Measurements from ENCODE around the gene TPST2. TPM values are rescaled to one million over a fixed set of nuclear protein-coding genes. Genes with fewer than 3 reads are reported as not detected.
A peak's percentile ranks its signal among the peaks of the same experiment; 100 is the strongest.

Gene TPST2
- total RNA-seq, 2 experiments from 2014 or later, result 30.7 to 33.6 TPM

DNA sequence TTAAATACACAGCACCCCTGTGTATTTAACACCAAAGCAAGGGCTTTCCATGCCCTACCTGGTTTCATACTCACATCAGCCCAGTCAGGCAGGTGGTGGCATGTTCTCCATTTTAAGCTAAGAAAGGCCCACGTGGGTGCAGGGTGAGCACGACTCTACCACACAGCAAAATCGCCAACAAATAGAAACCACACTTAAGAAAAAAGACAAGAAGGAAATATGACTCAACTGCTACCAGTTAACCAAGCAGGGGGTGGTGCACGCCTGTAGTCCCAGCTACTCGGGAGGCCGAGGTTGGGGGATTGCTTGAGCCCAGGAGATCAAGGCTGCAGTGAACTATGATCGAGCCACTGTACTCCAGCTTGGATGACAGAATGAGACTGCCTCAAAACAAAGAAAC is 42.5 kb downstream of the TPST2 start:
- Mint-ChIP-seq H3K27ac (peak overlapping the region; percentile 76), H3K36me3 (ENCODE audit: low read depth) (peaks cover 36% of the 10 kb centered on the region), H3K4me1 (ENCODE audit: low read depth) (peaks cover 51% of the 10 kb centered on the region), H3K4me3 (no peak overlapping the region), H3K9me3 (peaks cover 4% of the 10 kb centered on the region), H3K27me3 (no peaks in the 10 kb centered on the region)
- TF ChIP-seq, protein P1, sequence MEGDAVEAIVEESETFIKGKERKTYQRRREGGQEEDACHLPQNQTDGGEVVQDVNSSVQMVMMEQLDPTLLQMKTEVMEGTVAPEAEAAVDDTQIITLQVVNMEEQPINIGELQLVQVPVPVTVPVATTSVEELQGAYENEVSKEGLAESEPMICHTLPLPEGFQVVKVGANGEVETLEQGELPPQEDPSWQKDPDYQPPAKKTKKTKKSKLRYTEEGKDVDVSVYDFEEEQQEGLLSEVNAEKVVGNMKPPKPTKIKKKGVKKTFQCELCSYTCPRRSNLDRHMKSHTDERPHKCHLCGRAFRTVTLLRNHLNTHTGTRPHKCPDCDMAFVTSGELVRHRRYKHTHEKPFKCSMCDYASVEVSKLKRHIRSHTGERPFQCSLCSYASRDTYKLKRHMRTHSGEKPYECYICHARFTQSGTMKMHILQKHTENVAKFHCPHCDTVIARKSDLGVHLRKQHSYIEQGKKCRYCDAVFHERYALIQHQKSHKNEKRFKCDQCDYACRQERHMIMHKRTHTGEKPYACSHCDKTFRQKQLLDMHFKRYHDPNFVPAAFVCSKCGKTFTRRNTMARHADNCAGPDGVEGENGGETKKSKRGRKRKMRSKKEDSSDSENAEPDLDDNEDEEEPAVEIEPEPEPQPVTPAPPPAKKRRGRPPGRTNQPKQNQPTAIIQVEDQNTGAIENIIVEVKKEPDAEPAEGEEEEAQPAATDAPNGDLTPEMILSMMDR (IDR thresholded peaks at IDR 0.05), result no peak
- DNase-seq (peak; percentile 69), ATAC-seq (peak; percentile 83)
- POLR2A ChIA-PET, result interaction anchor here (0.8 to 1.6 kb wide), 5 partner anchors 11 to 33 kb away, joined by 3 to 4 read pairs (median 3); no protein-coding TSS in a partner anchor
- CTCF ChIA-PET, result interaction anchor here (1.2 to 1.9 kb wide), 3 partner anchors 10 to 119 kb away, joined by 3 to 7 read pairs (median 3); no protein-coding TSS in a partner anchor
- intact Hi-C loops (cut with micrococcal nuclease), result no loop called here

DNA sequence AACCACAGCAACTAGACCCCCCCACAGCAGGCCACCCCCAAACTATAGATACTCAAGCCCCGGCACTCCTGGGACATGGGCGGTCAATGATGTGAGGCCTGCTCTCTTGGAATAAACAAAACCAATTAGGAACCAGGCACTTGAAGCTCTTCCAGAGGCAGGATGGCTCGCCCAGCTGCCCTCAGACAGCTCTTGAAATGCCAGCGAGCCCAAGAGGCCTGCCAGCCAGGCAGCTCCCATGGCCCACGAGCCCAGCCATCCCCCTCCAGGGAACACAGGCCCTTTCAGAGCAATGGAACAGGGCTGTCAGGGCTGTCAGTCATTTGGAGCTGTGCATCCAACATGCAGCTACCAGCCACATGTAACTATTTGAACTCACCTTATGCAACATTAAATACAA is 43.6 kb downstream of the TPST2 start:
- Mint-ChIP-seq H3K27ac (peak overlapping the region; percentile 76), H3K36me3 (ENCODE audit: low read depth) (peaks cover 38% of the 10 kb centered on the region), H3K4me3 (no peak overlapping the region), H3K27me3 (no peaks in the 10 kb centered on the region), H3K9me3 (peaks cover 4% of the 10 kb centered on the region), H3K4me1 (ENCODE audit: low read depth) (peaks cover 50% of the 10 kb centered on the region)
- ATAC-seq, result no peak
- DNase-seq, result no peak
- ChIA-PET CTCF (interaction anchor here (1.1 to 1.9 kb wide), 2 partner anchors 9 to 43 kb away, joined by 3 to 7 read pairs; no protein-coding TSS in a partner anchor), POLR2A (interaction anchor here (0.5 to 0.8 kb wide), 3 partner anchors 9 to 142 kb away, joined by 3 read pairs; no protein-coding TSS in a partner anchor)
- TF ChIP-seq, protein P1 (IDR thresholded peaks at IDR 0.05), result no peak
- intact Hi-C loops (cut with micrococcal nuclease), result no loop called here

DNA sequence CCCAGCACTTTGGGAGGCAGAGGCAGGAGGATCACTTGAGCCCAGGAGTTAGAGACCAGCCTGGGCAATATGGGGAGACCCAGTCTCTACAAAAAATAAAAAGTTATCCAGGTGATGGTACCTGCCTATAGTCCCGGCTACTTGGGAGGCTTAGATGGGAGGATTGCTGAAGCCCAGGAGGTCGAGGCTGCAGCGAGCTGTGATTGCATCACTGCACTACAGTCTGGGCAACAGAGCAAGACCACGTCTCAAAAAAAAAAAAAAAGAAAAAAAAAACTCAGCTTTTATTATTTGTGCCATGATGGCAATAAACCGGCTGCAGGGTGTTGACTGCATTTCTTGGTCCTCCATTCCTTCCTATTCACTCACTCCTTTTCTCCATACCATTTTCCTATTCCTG is 44.1 kb downstream of the TPST2 start:
- H3K27ac Mint-ChIP-seq, result peak overlapping the region; percentile 57
- H3K27me3 Mint-ChIP-seq, result no peaks in the 10 kb centered on the region
- peaks cover 50% of the 10 kb centered on the region for H3K4me1 Mint-ChIP-seq (ENCODE audit: low read depth)
- TF ChIP-seq, protein P1 (IDR thresholded peaks at IDR 0.05), result no peak
- peaks cover 4% of the 10 kb centered on the region for H3K9me3 Mint-ChIP-seq
- ChIA-PET CTCF (interaction anchor here (1.1 to 1.9 kb wide), 2 partner anchors 9 to 43 kb away, joined by 3 to 7 read pairs; no protein-coding TSS in a partner anchor), POLR2A (interaction anchor here (0.5 to 0.8 kb wide), 2 partner anchors 8 to 143 kb away, joined by 3 read pairs; no protein-coding TSS in a partner anchor)
- intact Hi-C loops (cut with micrococcal nuclease), result no loop called here
- no peak for DNase-seq
- H3K4me3 Mint-ChIP-seq, result no peak overlapping the region
- H3K36me3 Mint-ChIP-seq (ENCODE audit: low read depth), result peaks cover 38% of the 10 kb centered on the region
- ATAC-seq, result no peak

DNA sequence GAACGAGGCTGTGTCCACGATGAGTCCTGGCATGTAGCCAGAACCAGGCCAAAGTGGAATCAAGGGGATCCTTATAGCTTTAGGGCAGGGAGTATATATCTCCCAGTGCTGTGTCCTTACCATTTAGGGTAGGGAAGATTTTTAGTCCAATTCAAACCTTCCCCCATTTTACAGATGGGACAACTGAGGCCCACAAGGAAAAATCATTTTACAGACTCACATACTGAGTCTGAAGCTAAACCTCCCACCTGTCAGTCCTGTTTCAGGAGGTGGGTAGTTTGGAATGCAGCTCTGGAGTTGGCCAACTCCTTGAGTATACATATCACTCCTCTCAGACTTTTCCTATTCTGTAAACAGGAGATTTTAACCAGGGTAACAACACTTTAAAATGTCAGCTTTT is 44.5 kb downstream of the TPST2 start:
- H3K27ac Mint-ChIP-seq, result no peak overlapping the region
- H3K36me3 Mint-ChIP-seq (ENCODE audit: low read depth), result peaks cover 41% of the 10 kb centered on the region
- peaks cover 50% of the 10 kb centered on the region for H3K4me1 Mint-ChIP-seq (ENCODE audit: low read depth)
- H3K4me3 Mint-ChIP-seq, result no peak overlapping the region
- ChIA-PET POLR2A (no interaction called here), CTCF (interaction anchor here (1.9 kb wide), 1 partner anchor 8 kb away, joined by 7 read pairs; no protein-coding TSS in a partner anchor)
- ATAC-seq (no peak), DNase-seq (no peak)
- intact Hi-C loops (cut with micrococcal nuclease), result no loop called here
- TF ChIP-seq, protein P1 (IDR thresholded peaks at IDR 0.05), result no peak
- H3K9me3 Mint-ChIP-seq, result peaks cover 4% of the 10 kb centered on the region
- no peaks in the 10 kb centered on the region for H3K27me3 Mint-ChIP-seq

DNA sequence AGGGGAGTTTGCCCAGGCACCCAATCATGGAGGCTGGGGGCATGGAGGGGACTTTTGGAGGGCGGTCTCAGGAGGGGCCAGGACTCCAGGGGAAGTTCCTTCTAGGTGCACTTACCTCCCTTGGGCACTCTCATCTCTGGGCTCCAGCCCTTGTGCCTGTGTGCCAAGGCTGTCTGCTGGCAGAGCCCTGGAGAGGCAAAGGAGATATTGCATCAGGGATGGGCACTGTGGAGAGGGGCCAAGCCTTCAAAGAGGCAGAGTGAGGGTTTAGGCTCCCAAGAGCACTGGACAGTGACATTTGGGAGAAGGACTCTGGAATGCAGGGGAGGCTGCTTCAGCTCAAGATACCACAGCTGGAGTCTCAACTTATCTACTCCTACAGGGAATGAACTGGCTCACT is 45.4 kb downstream of the TPST2 start:
- H3K4me3 Mint-ChIP-seq, result no peak overlapping the region
- POLR2A ChIA-PET, result interaction anchor here (0.6 to 2.0 kb wide), 2 partner anchors 60 to 102 kb away, joined by 4 to 5 read pairs; partner anchors contain the start of genes HPS4 and SRRD

More for the DNA sequence above, 45.4 kb downstream of the TPST2 start:
- ATAC-seq (no peak), DNase-seq (no peak)
- intact Hi-C loops (cut with micrococcal nuclease), result no loop called here
- Mint-ChIP-seq H3K36me3 (ENCODE audit: low read depth) (peaks cover 43% of the 10 kb centered on the region), H3K4me1 (ENCODE audit: low read depth) (peaks cover 47% of the 10 kb centered on the region), H3K27me3 (no peaks in the 10 kb centered on the region), H3K27ac (peak overlapping the region; percentile 48), H3K9me3 (peaks cover 4% of the 10 kb centered on the region)
- TF ChIP-seq, protein P1 (IDR thresholded peaks at IDR 0.05), result no peak
- CTCF ChIA-PET, result no interaction called here
